G401.6 (cell line): ENCODE measurements around the gene C1QTNF6.

Experiments used
- FAIRE-seq: peaks from 2 replicates; lab custom pipeline; 2012; peaks lifted over from hg19 to GRCh38; lab: Jason Lieb, UNC

Gene C1QTNF6

DNA sequence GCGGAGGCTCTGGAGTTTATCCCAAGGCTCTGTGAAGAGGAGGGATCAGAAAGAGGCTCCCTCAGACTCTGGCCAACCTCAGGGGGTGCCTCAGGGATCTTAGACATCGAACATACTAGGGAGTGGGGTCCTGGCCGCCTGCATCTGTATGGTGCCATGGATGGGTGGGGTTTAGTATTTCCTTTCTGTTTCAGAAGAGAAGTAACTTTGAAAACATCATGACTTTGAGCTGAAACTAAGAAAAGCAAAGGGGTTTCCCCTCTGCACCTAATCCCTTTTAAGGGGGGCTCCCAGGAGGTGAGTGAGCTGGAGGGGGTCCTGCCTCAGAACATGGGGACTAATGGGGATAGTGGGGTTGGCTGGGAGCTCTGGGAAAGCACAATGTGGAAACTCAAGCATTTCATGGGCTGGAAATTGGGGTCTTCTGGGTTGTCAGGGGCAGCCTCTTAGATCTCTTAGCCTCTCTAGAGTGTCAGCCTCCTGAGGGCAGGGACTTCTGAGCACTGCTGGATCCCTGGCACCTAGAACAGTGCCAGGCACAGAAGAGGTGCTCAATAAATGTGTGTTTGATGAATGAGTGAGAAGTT, 36.0 kb upstream of the C1QTNF6 start:
- no peak for FAIRE-seq

DNA sequence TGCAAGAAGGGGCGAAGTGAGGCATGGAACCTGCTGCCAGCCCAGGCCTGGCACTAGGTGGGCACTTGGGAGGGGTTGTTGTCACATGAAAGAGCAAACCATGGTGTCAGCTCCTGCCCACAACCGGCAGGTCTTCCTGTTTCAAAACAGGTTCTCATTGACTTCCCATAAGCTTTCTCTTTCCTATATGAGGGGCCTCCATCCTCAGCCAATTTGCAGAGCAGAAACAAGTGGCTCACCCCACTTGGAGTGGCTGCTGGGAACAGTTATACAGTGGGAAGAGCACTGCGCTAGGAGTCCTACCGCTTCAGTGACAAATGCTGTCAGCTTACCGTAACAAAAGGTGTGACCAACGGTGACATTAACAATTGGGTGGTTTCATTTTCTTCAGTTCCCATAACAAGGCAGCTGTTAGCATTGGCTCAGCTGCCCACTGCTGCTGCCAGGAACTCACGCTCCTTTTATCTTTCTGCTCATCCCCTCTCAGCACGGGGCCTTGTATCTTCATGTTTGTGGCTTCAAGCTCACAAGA, 34.5 kb upstream of the C1QTNF6 start:
- FAIRE-seq: no peak

DNA sequence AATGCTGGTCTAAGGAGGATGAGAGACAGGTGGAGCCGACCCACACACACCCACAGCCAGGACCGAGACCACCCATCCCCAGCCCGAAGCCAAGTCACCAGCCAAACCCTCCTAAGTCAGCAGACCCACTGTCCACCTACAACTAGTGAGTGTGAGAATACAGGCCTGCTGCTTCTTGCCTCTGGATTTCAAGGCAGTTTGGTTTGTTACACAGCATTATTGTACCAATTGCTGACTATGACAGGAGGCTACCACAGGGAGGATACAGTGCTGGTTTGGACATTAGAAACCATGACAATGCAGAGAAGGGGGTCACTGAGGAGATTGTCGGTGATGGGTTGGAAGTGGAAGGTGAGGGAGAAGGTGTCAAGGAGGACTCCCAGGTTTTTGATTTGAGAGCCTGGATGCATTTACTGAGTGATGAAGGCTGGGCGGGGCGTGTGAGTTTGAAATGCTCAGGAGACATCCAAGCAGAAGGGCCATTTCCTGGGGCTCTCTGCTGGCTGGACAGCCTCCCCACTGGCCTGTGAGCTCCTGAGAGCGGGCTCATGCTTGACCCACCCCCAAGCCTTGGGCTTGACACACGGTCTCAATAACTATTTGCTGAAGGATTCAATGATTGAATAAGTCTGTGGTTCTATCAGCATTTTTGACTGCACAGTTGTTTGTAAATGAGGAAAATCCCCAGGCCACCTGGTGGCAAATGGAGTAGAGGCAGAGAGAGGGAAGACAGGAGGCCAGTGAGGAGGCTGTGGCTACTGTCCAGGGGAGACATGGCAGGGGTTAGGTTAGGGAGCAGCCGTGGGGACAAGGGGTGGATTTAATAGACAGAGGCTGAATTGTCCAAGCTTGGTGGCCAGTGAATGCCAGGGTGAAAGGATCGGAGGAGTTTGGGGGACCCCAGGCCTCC, 33.6 kb upstream of the C1QTNF6 start:
- no peak for FAIRE-seq

DNA sequence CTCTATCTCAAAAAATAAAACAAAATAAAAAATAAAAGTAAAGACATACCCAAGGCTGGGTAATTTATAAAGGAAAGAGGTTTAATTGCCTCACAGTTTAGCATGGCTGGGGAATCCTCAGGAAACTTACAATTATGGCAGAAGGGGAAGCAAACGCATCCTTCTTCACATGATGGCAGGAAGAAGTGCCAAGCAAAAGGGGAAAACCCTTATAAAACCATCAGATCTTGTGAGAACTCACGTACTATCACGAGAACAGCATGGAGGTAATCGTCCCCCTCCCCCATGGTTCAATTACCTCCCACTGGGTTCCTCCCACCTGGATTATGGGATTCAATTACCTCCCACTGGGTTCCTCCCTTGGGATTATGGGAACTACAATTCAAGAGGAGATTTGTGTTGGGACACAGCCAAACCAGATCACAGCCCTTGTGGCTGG, 32.5 kb upstream of the C1QTNF6 start:
- FAIRE-seq: no peak

- FAIRE-seq: no peak
Observed at GRCh38 chr22:37219533-37219932, 31.5 kb upstream of the C1QTNF6 start.

- no peak for FAIRE-seq
Observed at GRCh38 chr22:37218771-37219411, 30.8 kb upstream of the C1QTNF6 start.

DNA sequence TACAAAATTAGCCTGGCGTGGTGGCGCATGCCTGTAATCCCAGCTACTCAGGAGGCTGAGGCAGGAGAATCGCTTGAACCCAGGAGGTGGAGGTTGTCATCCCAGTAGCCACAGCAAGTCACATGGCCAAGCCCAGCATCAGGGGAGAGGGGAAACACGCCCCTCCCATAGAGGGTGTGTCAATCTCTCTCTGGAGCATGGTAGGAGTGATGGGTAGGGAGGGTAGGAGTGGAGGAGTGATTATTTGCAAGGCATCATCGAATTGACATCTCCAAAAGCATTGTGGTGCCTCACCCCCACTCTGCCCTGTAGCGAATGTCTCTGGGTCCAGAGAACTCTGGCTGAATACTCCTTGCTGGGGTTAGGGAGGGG, 30.3 kb upstream of the C1QTNF6 start:
- no peak for FAIRE-seq

DNA sequence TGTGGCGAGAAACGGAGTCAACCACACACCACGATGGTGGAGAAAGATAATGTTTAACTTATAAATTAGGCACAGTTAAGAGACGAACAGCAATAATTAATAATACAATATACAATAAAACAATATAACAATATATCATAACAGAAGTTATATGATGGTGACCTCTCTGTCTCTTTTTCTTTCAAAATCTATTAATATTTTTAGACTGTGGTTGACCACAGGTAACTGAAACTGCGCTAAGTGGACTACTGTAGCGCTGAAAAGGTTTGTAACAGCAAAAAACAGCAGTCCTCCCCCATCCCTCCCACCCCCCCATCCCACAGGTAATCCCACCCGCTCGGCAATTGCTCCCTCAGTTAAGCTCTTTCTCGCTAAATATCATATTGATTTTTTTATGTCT, 27.8 kb upstream of the C1QTNF6 start:
- no peak for FAIRE-seq

DNA sequence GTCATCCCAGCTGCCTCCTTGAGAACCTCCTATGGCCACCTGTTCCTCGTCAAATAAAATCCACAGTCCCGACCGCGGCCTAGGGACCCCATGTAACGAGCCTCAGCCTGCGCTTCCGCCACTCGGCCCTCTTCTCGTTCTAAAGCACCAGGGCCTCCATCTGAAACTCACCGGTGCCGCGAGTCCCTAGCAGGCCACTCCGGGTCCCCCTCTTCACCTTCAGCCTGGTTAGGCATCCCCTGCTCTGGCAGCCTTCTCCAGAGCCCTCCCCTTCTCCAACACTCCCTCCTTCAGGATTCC, 26.6 kb upstream of the C1QTNF6 start:
- no peak for FAIRE-seq

- FAIRE-seq: no peak
Observed at GRCh38 chr22:37213941-37214730, 26.1 kb upstream of the C1QTNF6 start.

- no peak for FAIRE-seq
Observed at GRCh38 chr22:37213218-37213855, 25.3 kb upstream of the C1QTNF6 start.

DNA sequence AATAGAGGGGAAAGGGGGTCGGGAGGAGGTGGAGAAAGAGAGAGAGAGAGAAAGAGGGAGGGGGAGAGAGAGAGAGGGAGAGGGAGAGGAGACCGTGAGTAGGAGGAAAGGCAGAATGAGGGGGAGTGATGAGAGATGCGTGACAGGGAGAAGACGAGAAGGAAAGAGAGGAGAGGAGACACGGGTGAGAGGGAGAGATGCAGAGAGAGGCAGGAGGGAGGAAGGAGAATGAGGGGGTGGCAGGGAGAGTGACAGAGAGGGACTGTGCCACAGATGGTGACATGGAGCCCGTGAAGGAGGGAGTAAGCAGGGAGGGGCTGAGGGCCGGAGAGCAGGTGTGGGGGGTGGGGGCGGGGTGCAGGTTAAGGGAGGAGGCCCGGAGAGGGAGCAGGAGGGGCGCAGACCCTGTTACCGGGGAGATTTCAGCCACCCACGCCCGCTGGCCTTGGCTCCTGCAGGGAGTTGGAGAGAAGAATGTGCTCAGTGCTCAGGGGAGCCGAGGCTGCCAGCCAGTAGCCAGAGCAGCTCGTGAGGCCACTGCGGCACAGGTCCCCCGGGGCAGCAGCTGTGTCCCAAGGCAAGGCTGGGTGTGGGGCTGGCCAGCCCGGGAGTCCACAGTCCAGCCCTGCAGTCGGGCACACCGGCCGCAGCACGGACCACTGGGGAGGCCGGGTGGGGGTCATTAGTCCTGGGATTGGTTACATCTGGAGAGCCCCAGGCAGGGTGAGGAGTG, 24.3 kb upstream of the C1QTNF6 start, which contains the start of gene SSTR3:
Gene SSTR3, minus strand, starts transcription at position 304 of the 733 bp plus-strand sequence. CDS start 4,674 bp downstream, outside the sequence.
- FAIRE-seq: no peak

DNA sequence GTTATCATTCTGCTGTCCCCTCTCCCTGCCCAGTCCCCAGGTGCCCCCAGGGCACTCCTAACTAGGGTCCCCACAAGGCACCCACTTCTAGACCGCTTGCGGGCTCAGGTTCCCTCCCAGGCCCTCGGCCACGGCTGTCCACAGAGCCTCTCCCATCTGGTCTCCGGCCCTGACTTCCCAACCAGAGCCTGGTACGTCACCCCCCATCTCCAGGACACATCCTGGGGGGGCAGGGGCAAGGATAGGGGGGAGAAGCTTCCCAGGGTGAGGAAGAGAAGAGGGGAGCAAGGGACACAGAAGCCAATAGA, 23.8 kb upstream of the C1QTNF6 start:
- FAIRE-seq: no peak

DNA sequence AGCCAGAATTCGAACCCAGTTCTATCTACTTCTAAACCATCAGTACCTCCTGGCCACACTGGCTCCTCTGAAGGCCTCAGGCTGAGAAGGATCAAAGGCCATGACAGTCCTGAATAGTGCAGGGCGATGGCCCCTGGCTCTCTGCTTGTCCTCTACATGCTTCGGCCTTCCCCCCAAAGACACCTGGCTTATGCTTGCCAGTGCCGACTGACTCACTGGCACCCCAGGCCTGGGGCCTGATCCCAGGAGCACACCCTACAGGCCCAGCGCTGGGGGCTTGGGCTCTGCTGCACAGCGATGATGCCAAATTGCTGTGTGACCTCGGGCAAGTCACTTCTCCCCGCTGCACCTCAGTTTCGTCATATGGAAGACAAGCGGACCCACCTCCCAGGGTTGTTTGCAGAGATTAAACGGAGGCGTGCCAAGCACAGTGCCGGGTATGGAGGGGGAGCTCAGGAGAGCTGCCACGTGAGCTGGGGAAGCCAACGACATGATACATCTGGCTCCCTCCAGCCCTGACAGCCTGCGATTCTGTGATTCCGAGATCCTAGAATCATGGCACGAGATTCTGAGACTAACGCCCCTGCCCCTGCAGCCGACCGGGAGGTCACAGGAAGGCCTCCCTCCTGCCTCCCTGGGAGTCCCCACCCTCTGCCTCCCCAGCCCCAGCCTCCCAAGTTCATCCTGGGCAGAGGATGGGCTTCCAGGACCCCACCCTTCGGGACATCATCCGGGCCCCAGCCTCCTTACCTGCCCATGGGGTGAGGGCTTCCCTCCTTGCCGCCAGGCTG, 23.2 kb upstream of the C1QTNF6 start:
- no peak for FAIRE-seq

DNA sequence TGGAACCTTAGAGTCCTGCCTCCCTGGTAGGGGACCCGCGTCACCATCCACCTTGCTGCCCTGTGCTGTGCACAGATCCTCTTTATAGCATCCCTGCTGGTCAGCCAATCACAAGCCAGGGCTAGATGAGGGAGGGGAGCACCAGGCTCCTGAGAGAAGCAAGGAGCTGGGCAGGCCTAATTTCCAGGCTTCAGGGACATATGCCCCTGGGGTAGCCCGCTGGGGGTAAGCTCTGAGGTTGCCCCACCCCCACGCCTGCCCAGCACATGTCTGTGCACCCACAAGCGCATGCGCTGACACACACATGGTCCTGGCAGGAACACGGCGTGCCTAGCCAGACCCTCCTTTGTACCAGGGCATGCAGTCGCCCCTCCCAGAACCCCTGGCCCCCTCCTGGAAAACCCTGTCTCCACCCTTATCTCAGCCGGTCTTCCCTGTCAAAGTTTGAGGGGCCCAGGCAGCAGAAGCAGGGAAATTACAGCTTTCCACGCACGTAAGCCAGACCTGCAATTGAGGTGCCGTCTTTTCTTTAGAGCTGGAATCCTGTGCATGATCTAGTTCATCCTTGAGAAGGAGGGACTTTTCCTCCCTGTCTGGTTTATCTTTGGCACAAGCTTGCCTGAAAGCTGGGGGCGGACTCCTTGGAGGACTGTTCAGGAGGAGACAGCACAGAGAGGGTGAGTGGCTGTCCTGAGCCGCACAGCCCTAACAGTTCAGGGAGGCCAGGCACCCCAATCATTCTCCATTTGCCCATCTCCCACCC, 22.2 kb upstream of the C1QTNF6 start:
- FAIRE-seq: no peak

DNA sequence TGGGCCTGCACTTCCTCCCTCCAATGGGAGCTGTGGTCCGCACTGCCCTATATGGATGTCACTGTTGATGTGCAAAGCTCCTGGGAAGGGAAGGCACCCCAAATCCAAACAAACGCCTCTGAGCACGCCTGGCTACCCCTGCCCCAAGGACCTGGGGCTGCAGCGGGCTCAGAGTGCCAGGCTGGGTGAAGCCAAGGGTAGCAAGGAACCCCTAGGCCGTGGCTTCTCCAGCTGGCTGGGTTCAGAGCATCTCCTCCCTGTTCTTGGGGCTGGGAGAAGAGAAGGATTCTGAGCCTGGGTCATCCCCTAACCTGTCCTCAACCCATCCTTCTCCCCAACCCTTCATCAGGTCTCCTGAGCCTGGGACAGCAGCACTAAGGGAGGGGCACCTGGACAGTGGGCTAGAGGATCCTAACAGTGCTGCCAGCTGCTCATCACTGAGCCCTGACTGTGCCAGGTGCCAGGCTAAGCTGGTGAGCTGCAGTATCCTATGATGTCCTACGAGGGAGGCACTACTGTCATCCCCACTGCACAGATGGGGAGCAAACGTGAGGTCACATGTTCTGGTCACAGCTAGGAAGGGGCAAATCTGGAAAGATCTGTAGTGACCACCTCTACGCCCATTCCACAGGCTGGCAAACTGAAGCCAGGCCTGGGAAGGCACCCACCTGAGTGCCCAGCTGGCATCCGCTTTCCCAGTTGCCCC, 21.2 kb upstream of the C1QTNF6 start:
- no peak for FAIRE-seq

DNA sequence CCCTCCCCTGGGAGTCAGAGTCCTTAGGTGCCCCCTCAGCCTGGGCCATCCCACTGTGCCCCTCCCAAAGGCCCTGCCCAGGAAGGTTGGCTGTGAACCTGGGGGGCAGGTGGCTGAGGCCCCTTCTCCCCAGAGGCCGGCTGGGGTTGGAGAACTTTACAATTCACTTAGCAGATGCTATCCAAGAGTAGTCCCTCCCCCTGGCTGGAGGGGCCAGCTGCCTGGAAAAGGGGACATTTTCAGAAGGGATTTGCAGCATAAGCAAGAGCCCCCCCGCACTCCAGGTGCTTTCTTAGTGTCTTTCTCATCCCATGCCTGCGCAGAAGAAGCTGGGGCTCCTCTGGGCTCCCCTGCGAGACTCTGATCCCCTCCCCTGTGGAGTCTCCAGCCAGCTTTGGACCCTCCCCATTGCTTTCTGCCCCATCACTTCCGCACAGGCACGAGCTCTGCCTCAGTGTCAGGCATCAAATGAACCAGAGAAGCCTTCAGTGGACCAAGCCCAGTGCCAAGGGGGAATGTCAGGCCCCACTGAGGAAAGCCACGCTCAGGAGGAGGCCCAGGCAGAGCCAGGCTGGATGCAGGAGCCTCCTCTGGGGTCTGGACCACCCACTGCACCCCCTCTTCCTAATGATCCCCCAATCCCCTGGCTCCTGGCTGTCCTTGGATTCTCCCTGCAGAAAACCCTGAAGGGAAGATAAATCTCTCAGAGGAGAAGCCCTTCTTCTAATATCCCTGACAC, 20.5 kb upstream of the C1QTNF6 start:
- no peak for FAIRE-seq

DNA sequence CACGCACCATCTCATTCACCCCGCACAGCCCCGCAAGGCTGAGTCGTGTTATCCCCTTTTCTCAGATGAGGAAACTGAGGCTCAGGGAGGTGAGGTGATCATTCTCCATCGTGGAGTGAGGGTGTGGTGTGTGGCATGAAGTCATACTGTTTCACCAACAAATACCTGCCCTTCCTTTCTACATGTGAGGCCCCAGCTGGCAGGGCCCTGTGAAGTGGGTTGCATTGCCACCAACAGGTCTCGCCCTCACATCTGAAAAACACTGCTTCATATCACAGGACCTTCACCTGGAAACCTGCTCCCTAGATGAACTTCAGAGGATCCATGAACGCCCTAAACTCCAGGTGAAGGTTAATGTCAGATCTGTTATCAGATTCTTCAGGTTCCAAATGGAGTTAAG, 19.9 kb upstream of the C1QTNF6 start:
- no peak for FAIRE-seq
